Pancreas (tissue), 10 donors: ENCODE data around the gene SLC6A11. TPM values are rescaled to one million over a fixed set of nuclear protein-coding genes. Genes with fewer than 3 reads are reported as not detected.

ENCODE experiments used
- ATAC-seq, 4 donors: fragments of 200-7000 bp; cut with Tn5 transposase; one replicate each; pipeline versions ENCODE4 v1.8.0 to v1.9.1; 2020; ENCODE audit warnings: mild to moderate bottlenecking in 4 of 4, moderate library complexity in 4 of 4
- DNase-seq, 6 donors: peaks; one replicate each; pipeline ENCODE4 v3.0.0-alpha.2; 2020
- FAIRE-seq: peaks from 2 replicates; lab custom pipeline; 2012; peaks lifted over from hg19 to GRCh38; lab: Jason Lieb, UNC
- H3K27ac ChIP-seq, 4 donors: fragments of 200-600 bp; sonication (generic); 1 replicate in 3 of 4; 2 replicates in 1 of 4; pipeline versions ENCODE4 v1.5.0 to v1.8.0; 2020
- H3K27me3 ChIP-seq, 4 donors: fragments of 200-600 bp; one replicate each; pipeline ENCODE4 v1.8.0; 2021
- H3K36me3 ChIP-seq, 3 donors: fragments of 200-600 bp; sonication (generic) in 1 of 3; one replicate each; pipeline versions ENCODE4 v1.5.0 to v1.8.0; 2020 to 2021
- H3K4me1 ChIP-seq, 3 donors: fragments of 200-600 bp; one replicate each; pipeline ENCODE4 v1.8.0; 2021
- H3K4me3 ChIP-seq, 4 donors: fragments of 200-600 bp; sonication (generic) in 2 of 4; one replicate each; pipeline versions ENCODE4 v1.5.0 to v1.8.0; 2020 to 2021
- H3K9me3 ChIP-seq, 4 donors: fragments of 200-600 bp; one replicate each; pipeline ENCODE4 v1.8.0; 2021
- WGBS, 2 donors: extraction: QIAGEN DNeasy Blood & Tissue Kit; methylation state at CpG; one replicate each; pipeline ENCODE4 v1.1.7; 2013; 5-methylcytosine and 5-hydroxymethylcytosine counted together
- intact Hi-C, 3 donors: fragments of 100-400 bp; cut with DNase I; formaldehyde crosslinking; loops; one replicate each; pipeline versions ENCODE4 v1.11.1 to v1.14.2; 2022
- polyA plus RNA-seq, 2 donors: library from polyadenylated mRNA; stranded (reverse); fragments of 200-250 nt; gene quantifications; one replicate each; pipeline ENCODE4 v1.2.3, GENCODE V29; 2013
- total RNA-seq, 6 donors: library from RNA; stranded (reverse); fragmentation: NEBNext Ultra II Directional in 4 of 6; extraction: Animal tissue kit (Norgen Biotek cat#: 25700) in 4 of 6; gene quantifications; one replicate each; pipeline versions ENCODE4 v1.2.1 to v1.2.4, GENCODE V29; 2021 to 2023
- TF ChIP-seq, protein P1 (sequence below), 4 donors: fragments of 200-600 bp; sonication (generic) in 3 of 4; IDR thresholded peaks; one replicate each; pipeline versions ENCODE4 v1.5.0 to v1.8.0; 2021; ENCODE audit warnings: antibody characterized with exemption in 4 of 4
- donor health status: healthy with polysubstance abuse.
- donor health status: DM: no; HTN: no; CAD: no; lungs with moderate emphysema.
- donor health status: DM: no; HTN: no; CAD: no.
- donor health status: control.
- donor health status: control.
- donor health status: Bipolar disorder and iron deficiency.
- donor health status: DM: yes; HTN: yes; CAD: no.
- donor health status: DM: no; HTN: no; CAD: no.
- donor health status: DM: no; HTN: no; CAD: no.
- donor health status: DM: yes; HTN: yes; CAD: no.

The SLC6A11 gene
- total and polyA plus RNA-seq, 8 donors, result 0.04 to 0.17 (median 0.06) TPM

GRCh38 chr3:10780243-10780642 is 35.8 kb upstream of the SLC6A11 start:
- intact Hi-C loops, result no loop called here
- WGBS, 2 donors, result 67 to 73% methylated on average over 5 of the region's 5 CpGs
- FAIRE-seq (no peak), ATAC-seq (no peak), DNase-seq (no peak)
- Histone ChIP-seq H3K27ac (no peak overlapping the region), H3K4me3 (no peak overlapping the region), H3K9me3 (no peaks in the 10 kb centered on the region), H3K27me3 (no peaks in the 10 kb centered on the region), H3K36me3 (no peaks in the 10 kb centered on the region), H3K4me1 (no peaks in the 10 kb centered on the region)
- TF ChIP-seq, protein P1, sequence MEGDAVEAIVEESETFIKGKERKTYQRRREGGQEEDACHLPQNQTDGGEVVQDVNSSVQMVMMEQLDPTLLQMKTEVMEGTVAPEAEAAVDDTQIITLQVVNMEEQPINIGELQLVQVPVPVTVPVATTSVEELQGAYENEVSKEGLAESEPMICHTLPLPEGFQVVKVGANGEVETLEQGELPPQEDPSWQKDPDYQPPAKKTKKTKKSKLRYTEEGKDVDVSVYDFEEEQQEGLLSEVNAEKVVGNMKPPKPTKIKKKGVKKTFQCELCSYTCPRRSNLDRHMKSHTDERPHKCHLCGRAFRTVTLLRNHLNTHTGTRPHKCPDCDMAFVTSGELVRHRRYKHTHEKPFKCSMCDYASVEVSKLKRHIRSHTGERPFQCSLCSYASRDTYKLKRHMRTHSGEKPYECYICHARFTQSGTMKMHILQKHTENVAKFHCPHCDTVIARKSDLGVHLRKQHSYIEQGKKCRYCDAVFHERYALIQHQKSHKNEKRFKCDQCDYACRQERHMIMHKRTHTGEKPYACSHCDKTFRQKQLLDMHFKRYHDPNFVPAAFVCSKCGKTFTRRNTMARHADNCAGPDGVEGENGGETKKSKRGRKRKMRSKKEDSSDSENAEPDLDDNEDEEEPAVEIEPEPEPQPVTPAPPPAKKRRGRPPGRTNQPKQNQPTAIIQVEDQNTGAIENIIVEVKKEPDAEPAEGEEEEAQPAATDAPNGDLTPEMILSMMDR (IDR thresholded peaks at IDR 0.05), result no peak

DNA sequence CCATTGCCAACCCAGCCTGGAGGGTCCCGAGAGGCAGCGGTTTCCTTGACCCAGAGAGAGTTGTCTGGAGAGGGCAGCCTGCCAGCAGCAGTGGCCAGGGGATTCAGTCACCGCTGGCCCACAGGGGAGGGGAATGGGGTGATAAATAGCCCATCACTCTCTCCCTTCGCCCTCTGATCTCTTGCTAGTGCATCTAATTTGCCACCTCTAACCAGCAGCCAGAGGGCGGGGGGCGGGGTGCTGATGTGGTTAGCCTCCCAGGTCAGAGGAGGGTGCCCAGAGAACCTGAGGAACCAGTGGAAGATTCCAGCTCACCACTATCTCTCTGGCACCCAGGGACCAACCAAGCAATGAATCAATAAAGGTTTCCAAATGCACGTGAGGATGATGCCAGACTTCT is 35.1 kb upstream of the SLC6A11 start:
- H3K9me3 ChIP-seq, result no peaks in the 10 kb centered on the region

GRCh38 chr3:10781981-10782380 is 34.0 kb upstream of the SLC6A11 start:
- H3K27me3 ChIP-seq, result peaks cover 0 to 8% (median under 1%) of the 10 kb centered on the region in 4 donors
- WGBS, 2 donors, result 40 to 43% methylated on average over 2 of the region's 2 CpGs
- no peak overlapping the region for H3K4me3 ChIP-seq
- H3K9me3 ChIP-seq, result no peaks in the 10 kb centered on the region
- no peak for FAIRE-seq
- TF ChIP-seq, protein P1 (IDR thresholded peaks at IDR 0.05), result no peak
- no peak overlapping the region for H3K27ac ChIP-seq
- H3K36me3 ChIP-seq, result no peaks in the 10 kb centered on the region
- intact Hi-C loops, result no loop called here
- no peak for DNase-seq
- H3K4me1 ChIP-seq, result no peaks in the 10 kb centered on the region
- ATAC-seq, result no peak

More for the DNA sequence above, 35.1 kb upstream of the SLC6A11 start:
- H3K36me3 ChIP-seq, result no peaks in the 10 kb centered on the region
- TF ChIP-seq, protein P1 (IDR thresholded peaks at IDR 0.05), result no peak
- H3K27ac ChIP-seq, result no peak overlapping the region
- DNase-seq (no peak), FAIRE-seq (no peak), ATAC-seq (no peak)
- 64 to 66% methylated on average over 7 of the region's 7 CpGs for WGBS, 2 donors
- intact Hi-C loops, result no loop called here
- H3K27me3 ChIP-seq, result no peaks in the 10 kb centered on the region
- no peaks in the 10 kb centered on the region for H3K4me1 ChIP-seq
- no peak overlapping the region for H3K4me3 ChIP-seq

GRCh38 chr3:10783360-10784351 is 32.4 kb upstream of the SLC6A11 start:
- no peak overlapping the region for H3K4me3 ChIP-seq
- peaks cover 0 to 16% (median 2%) of the 10 kb centered on the region in 4 donors for H3K27me3 ChIP-seq
- peak in 3 of 4 donors; percentile 35 to 56 (median 55) for ATAC-seq
- H3K9me3 ChIP-seq, result no peaks in the 10 kb centered on the region
- intact Hi-C loops, result no loop called here
- FAIRE-seq, result peak; percentile 9
- TF ChIP-seq, protein P1 (IDR thresholded peaks at IDR 0.05), result peak; percentile 42 to 65 (median 60)
- 20 to 26% methylated on average over 5 of the region's 5 CpGs for WGBS, 2 donors
- H3K36me3 ChIP-seq, result no peaks in the 10 kb centered on the region
- no peaks in the 10 kb centered on the region for H3K4me1 ChIP-seq
- DNase-seq, result no peak
- H3K27ac ChIP-seq, result no peak overlapping the region

- TF ChIP-seq, protein P1 (IDR thresholded peaks at IDR 0.05), result no peak
- peaks cover 0 to 19% (median 2%) of the 10 kb centered on the region in 4 donors for H3K27me3 ChIP-seq
- intact Hi-C loops, result no loop called here
- FAIRE-seq (no peak), ATAC-seq (no peak), DNase-seq (no peak)
- no peak overlapping the region for H3K27ac ChIP-seq
- H3K9me3 ChIP-seq, result no peaks in the 10 kb centered on the region
- no peak overlapping the region for H3K4me3 ChIP-seq
- H3K36me3 ChIP-seq, result no peaks in the 10 kb centered on the region
- H3K4me1 ChIP-seq, result no peaks in the 10 kb centered on the region
These were observed 29.4 kb upstream of the SLC6A11 start for GRCh38 chr3:10786640-10787039.
